MM.1S (cell line): ENCODE data around the gene TENT4B.

Experiments used
- CTCF ChIP-seq: fragments of 300-600 bp; sonication (generic); IDR thresholded peaks from 2 replicates; pipeline ENCODE4 v1.5.1; 2016; ENCODE audit warnings: antibody characterized with exemption, low read length, mixed read lengths
- EZH2 ChIP-seq: fragments of 300-600 bp; sonication (generic); optimal IDR thresholded peaks from 2 replicates; pipeline ENCODE3; 2017; ENCODE audit warnings: low read depth, mild to moderate bottlenecking, antibody characterized with exemption, low read length, mixed read lengths
- EZH2phosphoT487 ChIP-seq: fragments of 300-600 bp; sonication (generic); IDR thresholded peaks from 2 replicates; pipeline ENCODE4 v1.6.1; 2018; ENCODE audit warnings: antibody characterized with exemption, low read length

- TF ChIP-seq CTCF (no peak), EZH2 (no peak), EZH2phosphoT487 (no peak)
Observed at GRCh38 chr16:50139580-50139979, 13.5 kb upstream of the TENT4B start.
